Cardiac muscle cell (in vitro differentiated cells and primary cell): ENCODE data around the gene ARHGAP25. TPM values are rescaled to one million over a fixed set of nuclear protein-coding genes. Genes with fewer than 3 reads are reported as not detected.
"Not testable (repeated sequence)": the region's sequence is repeated elsewhere in the genome, so short reads cannot be mapped to it uniquely, and the experiment has no call there.

Experiments
- DNase-seq, 2 donors: peaks; one replicate each; pipeline versions ENCODE4 v3.0.0 to v3.0.0-alpha.2; 2010 to 2017; ENCODE audit warnings: low read depth in 1 of 2, low spot score in 1 of 2
- H3K27ac ChIP-seq: fragments of 200-600 bp; sonication (generic); 2 replicates; pipeline ENCODE4 v1.5.1; 2016
- H3K27me3 ChIP-seq: fragments of 200-600 bp; sonication (generic); 2 replicates; pipeline ENCODE4 v1.6.0; 2016; ENCODE audit warnings: control low read depth
- H3K36me3 ChIP-seq: fragments of 200-600 bp; sonication (generic); 2 replicates; pipeline ENCODE4 v1.5.1; 2016; ENCODE audit warnings: control low read depth
- H3K4me1 ChIP-seq: fragments of 200-600 bp; sonication (generic); 2 replicates; pipeline ENCODE4 v1.8.1; 2017; ENCODE audit warnings: low read depth, mild to moderate bottlenecking, mixed run types
- H3K4me3 ChIP-seq: fragments of 200-600 bp; sonication (generic); 2 replicates; pipeline ENCODE4 v1.5.1; 2016; ENCODE audit warnings: mild to moderate bottlenecking
- H3K9me3 ChIP-seq: fragments of 200-600 bp; sonication (generic); 2 replicates; pipeline ENCODE4 v1.5.1; 2017; ENCODE audit warnings: low read depth, mild to moderate bottlenecking, control low read depth
- polyA plus RNA-seq: library from polyadenylated mRNA; unstranded; fragments of >200 nt; fragmentation: Nextera tagmentation; extraction: Ambion mirVana; gene quantifications from 2 replicates; pipeline ENCODE4 v1.2.1, GENCODE V29; 2016
- total RNA-seq: library from RNA; depleted of rRNA; stranded (reverse); fragments of >200 nt; gene quantifications from 2 replicates; pipeline ENCODE4 v1.2.3, GENCODE V29; 2016
- TF ChIP-seq, protein P1 (sequence below): IDR thresholded peaks from 2 replicates; pipeline ENCODE4 v1.5.1; 2012; ENCODE audit warnings: low read depth, mild to moderate bottlenecking, low read length

The ARHGAP25 gene
- total and polyA plus RNA-seq, 2 experiments from 2014 or later: 3.9 to 7.7 TPM

DNA sequence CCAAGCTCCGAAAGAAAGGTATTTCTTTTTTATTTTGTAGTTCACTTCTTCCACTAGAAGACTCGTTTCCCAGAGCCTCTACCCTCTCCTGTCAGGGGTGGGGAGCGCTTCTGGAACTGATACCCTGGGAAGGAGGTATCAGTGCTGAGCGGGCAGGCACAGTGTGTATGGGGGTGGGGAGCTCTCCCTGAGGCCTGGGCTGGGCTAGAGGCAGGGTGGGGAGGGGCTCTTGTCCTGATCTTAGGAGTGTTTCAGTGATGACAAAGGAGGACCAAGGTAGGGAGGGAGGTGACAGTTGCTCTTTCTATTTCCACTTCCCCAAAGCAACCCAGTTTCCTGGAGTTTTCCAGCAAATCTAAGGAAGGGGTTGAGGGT, 65.4 kb downstream of the ARHGAP25 start:
- peaks cover 9% of the 10 kb centered on the region for H3K27me3 ChIP-seq
- H3K4me1 ChIP-seq: no peaks in the 10 kb centered on the region
- H3K36me3 ChIP-seq: no peaks in the 10 kb centered on the region
- H3K27ac ChIP-seq: no peak overlapping the region
- TF ChIP-seq, protein P1, sequence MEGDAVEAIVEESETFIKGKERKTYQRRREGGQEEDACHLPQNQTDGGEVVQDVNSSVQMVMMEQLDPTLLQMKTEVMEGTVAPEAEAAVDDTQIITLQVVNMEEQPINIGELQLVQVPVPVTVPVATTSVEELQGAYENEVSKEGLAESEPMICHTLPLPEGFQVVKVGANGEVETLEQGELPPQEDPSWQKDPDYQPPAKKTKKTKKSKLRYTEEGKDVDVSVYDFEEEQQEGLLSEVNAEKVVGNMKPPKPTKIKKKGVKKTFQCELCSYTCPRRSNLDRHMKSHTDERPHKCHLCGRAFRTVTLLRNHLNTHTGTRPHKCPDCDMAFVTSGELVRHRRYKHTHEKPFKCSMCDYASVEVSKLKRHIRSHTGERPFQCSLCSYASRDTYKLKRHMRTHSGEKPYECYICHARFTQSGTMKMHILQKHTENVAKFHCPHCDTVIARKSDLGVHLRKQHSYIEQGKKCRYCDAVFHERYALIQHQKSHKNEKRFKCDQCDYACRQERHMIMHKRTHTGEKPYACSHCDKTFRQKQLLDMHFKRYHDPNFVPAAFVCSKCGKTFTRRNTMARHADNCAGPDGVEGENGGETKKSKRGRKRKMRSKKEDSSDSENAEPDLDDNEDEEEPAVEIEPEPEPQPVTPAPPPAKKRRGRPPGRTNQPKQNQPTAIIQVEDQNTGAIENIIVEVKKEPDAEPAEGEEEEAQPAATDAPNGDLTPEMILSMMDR: no peak
- no peak for DNase-seq
- H3K9me3 ChIP-seq: no peaks in the 10 kb centered on the region
- H3K4me3 ChIP-seq: no peak overlapping the region

GRCh38 chr2:68800517-68800916, 65.9 kb downstream of the ARHGAP25 start:
- no peaks in the 10 kb centered on the region for H3K9me3 ChIP-seq
- H3K4me3 ChIP-seq: no peak overlapping the region
- TF ChIP-seq, protein P1: no peak
- H3K36me3 ChIP-seq: no peaks in the 10 kb centered on the region
- H3K4me1 ChIP-seq: no peaks in the 10 kb centered on the region
- H3K27ac ChIP-seq: no peak overlapping the region
- DNase-seq: no peak
- H3K27me3 ChIP-seq: peaks cover 9% of the 10 kb centered on the region

GRCh38 chr2:68802161-68802560, 67.5 kb downstream of the ARHGAP25 start:
- H3K9me3 ChIP-seq, H3K4me1 ChIP-seq, DNase-seq, H3K36me3 ChIP-seq, H3K4me3 ChIP-seq, H3K27ac ChIP-seq: not testable (repeated sequence)
- peaks cover 12% of the 10 kb centered on the region for H3K27me3 ChIP-seq

DNA sequence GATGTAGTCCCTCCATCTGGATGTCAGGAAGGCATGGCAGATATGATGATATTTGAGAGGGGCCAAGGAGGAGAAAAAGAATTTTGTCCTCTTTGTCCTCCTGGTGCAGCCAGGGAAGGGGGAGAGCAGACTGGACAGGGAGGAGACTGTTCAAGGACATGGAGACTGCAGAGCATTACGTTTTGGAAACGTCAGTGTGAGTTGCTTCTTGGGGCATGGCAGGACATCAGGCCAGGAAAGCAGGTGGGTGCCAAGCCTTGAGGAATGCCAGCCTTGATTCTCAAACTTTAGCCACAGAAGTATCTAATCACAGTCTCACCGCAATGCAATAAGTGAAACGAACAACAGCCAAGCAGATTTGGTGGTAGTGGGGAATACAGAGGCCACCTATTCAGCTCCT, 70.4 kb downstream of the ARHGAP25 start:
- H3K27me3 ChIP-seq: peaks cover 12% of the 10 kb centered on the region
- TF ChIP-seq, protein P1: no peak
- no peak overlapping the region for H3K4me3 ChIP-seq
- H3K36me3 ChIP-seq: no peaks in the 10 kb centered on the region
- no peak for DNase-seq
- no peaks in the 10 kb centered on the region for H3K4me1 ChIP-seq
- no peaks in the 10 kb centered on the region for H3K9me3 ChIP-seq
- no peak overlapping the region for H3K27ac ChIP-seq

DNA sequence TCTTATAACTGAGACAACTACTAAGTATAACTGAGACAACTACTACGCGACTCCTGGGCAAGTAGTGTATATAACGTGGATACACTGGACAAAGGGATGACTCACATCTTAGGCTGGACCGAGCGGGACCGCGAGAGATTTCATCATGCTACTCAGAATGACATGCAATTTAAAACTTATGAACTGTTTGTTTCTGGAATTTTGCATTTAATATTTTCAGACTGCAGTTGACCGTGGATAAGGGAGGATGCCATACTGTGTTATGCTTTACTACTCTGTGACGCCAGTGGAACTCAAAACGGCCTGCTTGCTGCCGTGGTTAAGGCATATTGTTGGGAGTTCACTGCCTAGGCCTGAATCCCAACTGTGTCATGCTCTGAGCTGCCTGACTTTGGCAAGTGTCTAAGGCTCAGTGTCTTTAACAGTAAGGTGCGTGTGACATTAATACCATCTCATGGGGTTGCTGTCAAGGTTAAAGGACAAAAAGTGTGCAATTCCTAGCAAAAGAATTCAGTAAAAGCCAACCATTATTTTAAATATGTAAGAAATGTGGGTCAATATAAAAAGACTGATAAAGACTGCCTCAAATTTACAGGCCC, 72.0 kb downstream of the ARHGAP25 start:
- DNase-seq: peak in 1 of 2 donors; percentile 81
- Histone ChIP-seq H3K27me3 (peaks cover 12% of the 10 kb centered on the region), H3K4me3 (no peak overlapping the region), H3K27ac (no peak overlapping the region), H3K9me3 (no peaks in the 10 kb centered on the region), H3K4me1 (no peaks in the 10 kb centered on the region), H3K36me3 (no peaks in the 10 kb centered on the region)
- TF ChIP-seq, protein P1: no peak

DNA sequence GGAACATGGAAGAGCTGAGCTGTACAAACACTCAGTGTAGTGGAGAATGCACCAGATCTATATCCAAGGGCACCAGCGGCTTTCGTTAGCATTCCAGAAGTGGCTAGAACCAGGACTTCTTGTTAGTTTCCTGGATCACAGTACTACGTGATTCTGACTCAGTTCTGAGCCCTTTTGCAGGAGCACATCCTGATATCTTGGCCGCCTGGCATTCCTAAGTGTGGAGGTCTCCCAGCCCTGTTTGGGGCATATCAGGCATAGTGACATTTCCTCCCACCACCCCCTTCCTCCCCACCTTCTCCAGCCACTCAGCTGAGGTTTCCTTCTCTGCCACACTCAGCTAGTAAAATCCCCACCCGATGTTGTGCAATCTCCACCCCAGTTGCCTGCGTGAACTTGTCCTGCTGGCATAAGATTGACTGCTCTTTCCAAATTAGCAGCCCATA, 73.2 kb downstream of the ARHGAP25 start:
- H3K36me3 ChIP-seq: no peaks in the 10 kb centered on the region
- peaks cover 12% of the 10 kb centered on the region for H3K27me3 ChIP-seq
- H3K27ac ChIP-seq: no peak overlapping the region
- no peaks in the 10 kb centered on the region for H3K9me3 ChIP-seq
- DNase-seq: peak in 1 of 2 donors; percentile 72
- no peak overlapping the region for H3K4me3 ChIP-seq
- TF ChIP-seq, protein P1: no peak
- H3K4me1 ChIP-seq: no peaks in the 10 kb centered on the region
